ENCODE measurements around the gene PAIP2.

PAIP2 gene

GRCh38 chr5:139335811-139336210, 5.8 kb upstream of the PAIP2 start:
- Histone ChIP-seq H3K4me2 (ENCODE audit: low read length, poor library complexity, severe bottlenecking) (no peak overlapping the region), H3K36me3 (ENCODE audit: control insufficient read depth in 1 of 2, insufficient read depth in 2 of 2, low read depth in 1 of 2, low read length in 2 of 2) (peaks cover 22 to 31% of the 10 kb centered on the region in 2 experiments), H3K9me3 (ENCODE audit: control insufficient read depth, low read length) (no peaks in the 10 kb centered on the region), H2AK5ac (ENCODE audit: low read length, severe bottlenecking) (no peak overlapping the region), H2BK12ac (ENCODE audit: low read length in 2 of 2) (no peak overlapping the region), H2AFZ (ENCODE audit: low read depth, low read length) (no peak overlapping the region), H3K27me3 (ENCODE audit: control insufficient read depth in 1 of 2, insufficient read depth in 1 of 2, low read length in 2 of 2) (no peaks in the 10 kb centered on the region), H4K91ac (ENCODE audit: low read length) (no peak overlapping the region), H3K27ac (ENCODE audit: low read length, poor library complexity, severe bottlenecking) (no peak overlapping the region), H3K23ac (ENCODE audit: low read length in 2 of 2) (no peak overlapping the region), H3K4me3 (ENCODE audit: insufficient read depth in 1 of 2, low read depth in 1 of 2, low read length in 2 of 2) (no peak overlapping the region), H2BK15ac (ENCODE audit: low read depth, poor library complexity, severe bottlenecking) (no peak overlapping the region), H3K9ac (ENCODE audit: low read length) (no peak overlapping the region), H3K4ac (ENCODE audit: low read depth in 1 of 2, low read length in 2 of 2) (no peak overlapping the region), H3K18ac (ENCODE audit: low read depth in 1 of 2, low read length in 2 of 2) (no peak overlapping the region), H3K14ac (ENCODE audit: low read length in 2 of 2) (no peak overlapping the region), H3K79me1 (replicated peaks; ENCODE audit: low read length, poor library complexity, severe bottlenecking) (peaks cover 15% of the 10 kb centered on the region), H3K4me1 (ENCODE audit: control insufficient read depth, insufficient read depth, low read depth, low read length) (no peaks in the 10 kb centered on the region), H2BK120ac (ENCODE audit: low read depth, low read length) (no peak overlapping the region), H4K8ac (ENCODE audit: low read length) (no peak overlapping the region), H2BK5ac (ENCODE audit: low read depth, low read length, poor library complexity, severe bottlenecking) (no peak overlapping the region)
- 67% methylated on average over 1 of the region's 6 CpGs for WGBS
- no peak for DNase-seq

GRCh38 chr5:139340051-139340450, 1.6 kb upstream of the PAIP2 start:
- H3K9me3 ChIP-seq (ENCODE audit: control insufficient read depth, low read length): no peaks in the 10 kb centered on the region
- H3K27ac ChIP-seq (ENCODE audit: low read length, poor library complexity, severe bottlenecking): no peak overlapping the region
- H2BK5ac ChIP-seq (ENCODE audit: low read depth, low read length, poor library complexity, severe bottlenecking): no peak overlapping the region
- no peak overlapping the region for H3K14ac ChIP-seq (ENCODE audit: low read length in 2 of 2)
- H3K18ac ChIP-seq (ENCODE audit: low read depth in 1 of 2, low read length in 2 of 2): no peak overlapping the region
- H2BK12ac ChIP-seq (ENCODE audit: low read length in 2 of 2): no peak overlapping the region
- H2BK15ac ChIP-seq (ENCODE audit: low read depth, poor library complexity, severe bottlenecking): no peak overlapping the region
- H3K9ac ChIP-seq (ENCODE audit: low read length): no peak overlapping the region
- peaks cover 5 to 7% of the 10 kb centered on the region in 2 experiments for H3K36me3 ChIP-seq (ENCODE audit: control insufficient read depth in 1 of 2, insufficient read depth in 2 of 2, low read depth in 1 of 2, low read length in 2 of 2)
- peaks cover 3% of the 10 kb centered on the region for H3K4me1 ChIP-seq (ENCODE audit: control insufficient read depth, insufficient read depth, low read depth, low read length)
- no peak overlapping the region for H3K4me2 ChIP-seq (ENCODE audit: low read length, poor library complexity, severe bottlenecking)
- H3K4me3 ChIP-seq (ENCODE audit: insufficient read depth in 1 of 2, low read depth in 1 of 2, low read length in 2 of 2): no peak overlapping the region
- no peak overlapping the region for H3K4ac ChIP-seq (ENCODE audit: low read depth in 1 of 2, low read length in 2 of 2)
- H2BK120ac ChIP-seq (ENCODE audit: low read depth, low read length): no peak overlapping the region
- H4K91ac ChIP-seq (ENCODE audit: low read length): no peak overlapping the region
- peak; percentile 39 for DNase-seq
- H2AK5ac ChIP-seq (ENCODE audit: low read length, severe bottlenecking): no peak overlapping the region
- no peak overlapping the region for H3K23ac ChIP-seq (ENCODE audit: low read length in 2 of 2)
- no peak overlapping the region for H2AFZ ChIP-seq (ENCODE audit: low read depth, low read length)
- no peaks in the 10 kb centered on the region for H3K27me3 ChIP-seq (ENCODE audit: control insufficient read depth in 1 of 2, insufficient read depth in 1 of 2, low read length in 2 of 2)
- H4K8ac ChIP-seq (ENCODE audit: low read length): no peak overlapping the region
- peaks cover 2% of the 10 kb centered on the region for H3K79me1 ChIP-seq (replicated peaks; ENCODE audit: low read length, poor library complexity, severe bottlenecking)
- WGBS: no CpG with 5 or more reads among the region's 2 CpGs

GRCh38 chr5:139341187-139341688, 416 bp upstream of the PAIP2 start:
- Histone ChIP-seq H3K27me3 (ENCODE audit: control insufficient read depth in 1 of 2, insufficient read depth in 1 of 2, low read length in 2 of 2) (no peaks in the 10 kb centered on the region), H3K4ac (ENCODE audit: low read depth in 1 of 2, low read length in 2 of 2) (peak overlapping the region in 1 of 2 experiments; percentile 22), H3K4me2 (ENCODE audit: low read length, poor library complexity, severe bottlenecking) (peak overlapping the region; percentile 68), H3K9me3 (ENCODE audit: control insufficient read depth, low read length) (no peaks in the 10 kb centered on the region), H3K23ac (ENCODE audit: low read length in 2 of 2) (no peak overlapping the region), H2AFZ (ENCODE audit: low read depth, low read length) (peak overlapping the region; percentile 76), H3K36me3 (ENCODE audit: control insufficient read depth in 1 of 2, insufficient read depth in 2 of 2, low read depth in 1 of 2, low read length in 2 of 2) (peaks cover 4 to 9% of the 10 kb centered on the region in 2 experiments), H3K18ac (ENCODE audit: low read depth in 1 of 2, low read length in 2 of 2) (no peak overlapping the region), H2BK12ac (ENCODE audit: low read length in 2 of 2) (no peak overlapping the region), H3K4me3 (ENCODE audit: insufficient read depth in 1 of 2, low read depth in 1 of 2, low read length in 2 of 2) (peak overlapping the region; percentile 28 to 99), H3K9ac (ENCODE audit: low read length) (peak overlapping the region; percentile 100), H3K79me1 (replicated peaks; ENCODE audit: low read length, poor library complexity, severe bottlenecking) (no peaks in the 10 kb centered on the region), H2BK120ac (ENCODE audit: low read depth, low read length) (no peak overlapping the region), H2AK5ac (ENCODE audit: low read length, severe bottlenecking) (no peak overlapping the region), H2BK15ac (ENCODE audit: low read depth, poor library complexity, severe bottlenecking) (no peak overlapping the region), H3K27ac (ENCODE audit: low read length, poor library complexity, severe bottlenecking) (peak overlapping the region; percentile 7), H3K4me1 (ENCODE audit: control insufficient read depth, insufficient read depth, low read depth, low read length) (peaks cover 3% of the 10 kb centered on the region), H4K91ac (ENCODE audit: low read length) (no peak overlapping the region), H4K8ac (ENCODE audit: low read length) (no peak overlapping the region), H3K14ac (ENCODE audit: low read length in 2 of 2) (no peak overlapping the region), H2BK5ac (ENCODE audit: low read depth, low read length, poor library complexity, severe bottlenecking) (no peak overlapping the region)
- WGBS: 14% methylated on average over 15 of the region's 17 CpGs
- no peak for DNase-seq

GRCh38 chr5:139342423-139342723, 719 bp downstream of the PAIP2 start:
- Histone ChIP-seq H2BK120ac (ENCODE audit: low read depth, low read length) (no peak overlapping the region), H3K4me1 (ENCODE audit: control insufficient read depth, insufficient read depth, low read depth, low read length) (peaks cover 3% of the 10 kb centered on the region), H3K9me3 (ENCODE audit: control insufficient read depth, low read length) (no peaks in the 10 kb centered on the region), H2AK5ac (ENCODE audit: low read length, severe bottlenecking) (no peak overlapping the region), H3K23ac (ENCODE audit: low read length in 2 of 2) (no peak overlapping the region), H2BK15ac (ENCODE audit: low read depth, poor library complexity, severe bottlenecking) (no peak overlapping the region), H3K18ac (ENCODE audit: low read depth in 1 of 2, low read length in 2 of 2) (peak overlapping the region in 1 of 2 experiments; percentile 21), H3K36me3 (ENCODE audit: control insufficient read depth in 1 of 2, insufficient read depth in 2 of 2, low read depth in 1 of 2, low read length in 2 of 2) (peaks cover 9% of the 10 kb centered on the region in 2 experiments), H2BK12ac (ENCODE audit: low read length in 2 of 2) (no peak overlapping the region), H3K79me1 (replicated peaks; ENCODE audit: low read length, poor library complexity, severe bottlenecking) (no peaks in the 10 kb centered on the region), H4K8ac (ENCODE audit: low read length) (no peak overlapping the region), H3K27me3 (ENCODE audit: control insufficient read depth in 1 of 2, insufficient read depth in 1 of 2, low read length in 2 of 2) (no peaks in the 10 kb centered on the region), H3K27ac (ENCODE audit: low read length, poor library complexity, severe bottlenecking) (peak overlapping the region; percentile 79), H3K9ac (ENCODE audit: low read length) (peak overlapping the region; percentile 100), H2AFZ (ENCODE audit: low read depth, low read length) (no peak overlapping the region), H2BK5ac (ENCODE audit: low read depth, low read length, poor library complexity, severe bottlenecking) (no peak overlapping the region), H4K91ac (ENCODE audit: low read length) (no peak overlapping the region), H3K14ac (ENCODE audit: low read length in 2 of 2) (no peak overlapping the region), H3K4ac (ENCODE audit: low read depth in 1 of 2, low read length in 2 of 2) (no peak overlapping the region), H3K4me3 (ENCODE audit: insufficient read depth in 1 of 2, low read depth in 1 of 2, low read length in 2 of 2) (peak overlapping the region; percentile 76 to 99), H3K4me2 (ENCODE audit: low read length, poor library complexity, severe bottlenecking) (peak overlapping the region; percentile 46)
- DNase-seq: no peak
- 0% methylated on average over 4 of the region's 16 CpGs for WGBS

Data from mesenchymal stem cell (in vitro differentiated cells and primary cell).